Erythroblast (primary cell): ENCODE measurements around the gene P2RX1.

Experiments
- GATA1 ChIP-seq: IDR thresholded peaks from 2 replicates; pipeline ENCODE4 v1.6.1; 2011; ENCODE audit warnings: low read depth, mild to moderate bottlenecking, control low read depth, low read length, moderate library complexity
- POLR2A ChIP-seq: IDR thresholded peaks from 2 replicates; pipeline ENCODE4 v1.6.1; 2011; ENCODE audit warnings: mild to moderate bottlenecking, low read length

DNA sequence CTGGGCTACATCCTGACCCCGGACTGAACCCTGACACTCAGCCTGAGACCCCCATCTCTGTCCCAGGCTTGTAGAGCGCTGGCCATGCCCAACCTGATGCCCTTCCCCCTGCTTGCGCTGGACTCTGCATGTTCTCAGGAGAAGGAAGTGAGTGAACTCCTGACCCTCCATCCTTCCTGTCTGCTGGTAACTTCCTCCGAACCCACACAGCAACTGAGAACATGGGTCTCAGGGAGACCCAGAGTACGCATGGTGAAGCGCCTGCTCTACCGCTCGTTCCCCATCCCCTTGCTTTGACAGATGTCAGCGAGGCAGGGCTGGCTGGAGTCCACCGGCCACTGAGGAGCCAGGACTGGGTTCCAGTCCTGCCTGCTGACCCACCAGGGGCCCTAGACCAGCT lies 29.5 kb downstream of the P2RX1 start:
- no peak for TF ChIP-seq POLR2A
- TF ChIP-seq GATA1: no peak
